ENCODE data around the gene MGMT.

GRCh38 chr10:129501652-129502436 is 34.8 kb downstream of the MGMT start:
- TF ChIP-seq CTCF (IDR thresholded peaks at IDR 0.05; ENCODE audit: low read depth, low read length, missing input control) (no peak), JUND (IDR thresholded peaks at IDR 0.05) (no peak), YY1 (IDR thresholded peaks at IDR 0.05) (no peak), EGR1 (IDR thresholded peaks at IDR 0.05; ENCODE audit: low read depth in 2 of 2) (no peak), FOXA1 (IDR thresholded peaks at IDR 0.05) (no peak)

Data from liver (tissue), 3 donors.